Tibial nerve (tissue), 4 donors: ENCODE results near the gene ALDH4A1. TPM values are rescaled to one million over a fixed set of nuclear protein-coding genes. Genes with fewer than 3 reads are reported as not detected.
A peak's percentile ranks its signal among the peaks of the same experiment; 100 is the strongest.

ENCODE experiments used
- DNase-seq, 2 donors: peaks; one replicate each; pipeline ENCODE4 v3.0.0-alpha.2; 2019; ENCODE audit warnings: low spot score in 2 of 2
- H3K27ac ChIP-seq, 4 donors: fragments of 200-600 bp; sonication (generic) in 3 of 4; one replicate each; pipeline ENCODE4 v1.5.1; 2017 to 2019; ENCODE audit warnings: mild to moderate bottlenecking in 1 of 4
- H3K27me3 ChIP-seq, 2 donors: fragments of 200-600 bp; sonication (generic) in 1 of 2; one replicate each; pipeline versions ENCODE4 v1.5.1 to v1.6.0; 2017 to 2019
- H3K36me3 ChIP-seq, 3 donors: fragments of 200-600 bp; sonication (generic); one replicate each; pipeline ENCODE4 v1.5.1; 2018 to 2019
- H3K4me1 ChIP-seq, 4 donors: fragments of 200-600 bp; sonication (generic) in 3 of 4; one replicate each; pipeline ENCODE4 v1.5.1; 2017 to 2019
- H3K4me3 ChIP-seq, 4 donors: fragments of 200-600 bp; sonication (generic) in 3 of 4; one replicate each; pipeline ENCODE4 v1.5.1; 2017 to 2019; ENCODE audit warnings: mild to moderate bottlenecking in 1 of 4, moderate library complexity in 1 of 4
- H3K9me3 ChIP-seq, 4 donors: fragments of 200-600 bp; sonication (generic) in 3 of 4; one replicate each; pipeline ENCODE4 v1.5.1; 2017 to 2019
- EP300 ChIP-seq, 2 donors: sonication (generic); formaldehyde crosslinking; IDR thresholded peaks; one replicate each; pipeline ENCODE4 v1.6.1; 2017; ENCODE audit warnings: antibody characterized with exemption in 2 of 2, mild to moderate bottlenecking in 1 of 2
- POLR2A ChIP-seq, 2 donors: fragments of 450-650 bp; IDR thresholded peaks; one replicate each; pipeline ENCODE4 v1.6.1; 2017; ENCODE audit warnings: antibody characterized with exemption in 2 of 2, mild to moderate bottlenecking in 2 of 2, moderate library complexity in 2 of 2
- WGBS, 2 donors: methylation state at CpG; one replicate each; pipeline ENCODE4 v1.1.5; 2018; 5-methylcytosine and 5-hydroxymethylcytosine counted together
- total RNA-seq, 4 donors: library from RNA; depleted of rRNA; stranded (reverse); fragments of >200 nt; gene quantifications; one replicate each; pipeline ENCODE4 v1.1.0, GENCODE V29; 2016
- TF ChIP-seq, protein P1 (sequence below), 5 experiments: fragments of 200-600 bp in 3 of 5; fragments of 450-650 bp in 2 of 5; sonication (generic) in 3 of 5; IDR thresholded peaks; one replicate each; pipeline ENCODE4 v1.5.1; 2016 to 2019; ENCODE audit warnings: antibody characterized with exemption in 5 of 5, mild to moderate bottlenecking in 3 of 5, moderate library complexity in 2 of 5

ALDH4A1 gene
- total RNA-seq, 4 donors from 2014 or later, result 31.2 to 42.0 (median 35.3) TPM

DNA sequence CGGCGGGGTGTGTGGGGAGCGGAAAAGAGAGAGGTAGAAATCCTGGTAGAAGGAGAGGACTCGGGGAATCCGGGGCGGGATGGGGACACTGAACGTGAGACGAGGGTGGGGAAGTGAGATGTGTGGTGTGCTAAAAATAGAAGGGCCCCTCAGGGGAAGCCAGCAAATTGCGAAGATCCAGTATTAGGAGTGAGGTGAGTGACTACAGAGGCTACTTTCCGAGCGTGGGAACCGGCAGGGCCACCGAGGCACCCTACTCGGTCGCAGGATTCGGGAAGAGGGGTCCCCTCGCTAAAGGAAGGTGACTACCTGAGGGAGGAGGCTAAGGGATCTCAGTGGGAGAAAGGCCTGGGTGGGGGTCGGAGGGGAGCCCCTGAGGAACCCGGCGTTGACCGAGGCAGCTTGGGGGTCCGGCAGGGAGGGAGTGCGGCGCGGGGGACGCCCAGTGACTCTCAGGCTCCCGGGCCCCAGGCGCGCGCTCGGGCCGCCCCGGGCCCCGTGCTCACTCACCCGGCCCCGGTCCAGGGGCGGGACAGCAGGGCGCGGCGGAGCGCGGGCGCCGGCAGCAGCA is 318 bp downstream of the ALDH4A1 start:
- Histone ChIP-seq H3K27ac (peak overlapping the region; percentile 67 to 94 (median 86)), H3K27me3 (no peaks in the 10 kb centered on the region), H3K4me1 (peaks cover 0 to 36% (median 13%) of the 10 kb centered on the region in 4 donors), H3K36me3 (peaks cover 0 to 13% (median 0%) of the 10 kb centered on the region in 3 donors), H3K4me3 (peak overlapping the region; percentile 46 to 89 (median 74)), H3K9me3 (no peaks in the 10 kb centered on the region)
- WGBS, 2 donors, result 0 to 1% methylated on average over 18 to 32 of the region's 44 CpGs
- DNase-seq, result no peak
- TF ChIP-seq EP300 (IDR thresholded peaks at IDR 0.05) (no peak), POLR2A (IDR thresholded peaks at IDR 0.05) (peak; percentile 33 to 77)

DNA sequence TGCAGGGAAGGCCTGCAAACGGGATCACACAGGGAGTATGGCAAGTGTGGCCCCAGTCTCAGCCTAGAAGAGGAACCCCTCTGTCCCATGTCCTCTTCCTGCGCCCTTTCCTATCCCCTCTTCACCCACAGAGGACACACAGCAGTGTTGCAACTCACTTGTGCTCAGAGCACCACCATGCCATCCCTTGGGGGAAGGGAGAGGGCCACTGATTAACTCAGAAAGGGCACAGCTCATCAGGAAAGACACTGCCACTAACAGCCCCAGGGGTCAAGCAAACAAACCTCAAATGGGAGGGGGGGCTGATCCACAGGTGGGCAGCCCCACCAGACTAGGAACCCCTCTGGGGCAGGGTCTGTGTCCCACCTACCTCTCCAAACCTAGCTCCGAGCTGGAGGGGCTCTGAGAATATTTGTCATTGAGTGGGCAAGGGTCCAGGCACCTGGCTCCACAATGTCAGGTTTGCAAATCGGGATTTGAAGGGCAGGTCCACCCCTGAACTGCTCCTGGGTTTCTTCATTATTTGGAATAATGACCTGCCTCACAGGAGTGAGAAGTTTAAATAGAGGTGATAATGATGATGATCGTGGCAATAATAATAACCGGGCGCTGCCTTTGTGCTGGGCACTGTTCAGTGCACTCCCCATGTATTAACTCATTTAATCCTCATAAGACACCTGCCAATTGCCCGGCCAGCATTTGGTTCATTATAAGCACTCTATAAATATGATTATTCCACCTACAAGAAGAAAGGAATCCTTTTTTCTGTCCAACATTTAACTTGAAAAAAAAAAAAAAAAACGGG is 1.0 kb downstream of the ALDH4A1 start:
- Histone ChIP-seq H3K4me3 (peak overlapping the region; percentile 46 to 89 (median 74)), H3K9me3 (no peaks in the 10 kb centered on the region), H3K27ac (peak overlapping the region in 1 of 4 donors; percentile 94), H3K4me1 (peaks cover 0 to 30% (median 13%) of the 10 kb centered on the region in 4 donors), H3K27me3 (no peaks in the 10 kb centered on the region), H3K36me3 (peaks cover 0 to 20% (median 0%) of the 10 kb centered on the region in 3 donors)
- TF ChIP-seq, protein P1, sequence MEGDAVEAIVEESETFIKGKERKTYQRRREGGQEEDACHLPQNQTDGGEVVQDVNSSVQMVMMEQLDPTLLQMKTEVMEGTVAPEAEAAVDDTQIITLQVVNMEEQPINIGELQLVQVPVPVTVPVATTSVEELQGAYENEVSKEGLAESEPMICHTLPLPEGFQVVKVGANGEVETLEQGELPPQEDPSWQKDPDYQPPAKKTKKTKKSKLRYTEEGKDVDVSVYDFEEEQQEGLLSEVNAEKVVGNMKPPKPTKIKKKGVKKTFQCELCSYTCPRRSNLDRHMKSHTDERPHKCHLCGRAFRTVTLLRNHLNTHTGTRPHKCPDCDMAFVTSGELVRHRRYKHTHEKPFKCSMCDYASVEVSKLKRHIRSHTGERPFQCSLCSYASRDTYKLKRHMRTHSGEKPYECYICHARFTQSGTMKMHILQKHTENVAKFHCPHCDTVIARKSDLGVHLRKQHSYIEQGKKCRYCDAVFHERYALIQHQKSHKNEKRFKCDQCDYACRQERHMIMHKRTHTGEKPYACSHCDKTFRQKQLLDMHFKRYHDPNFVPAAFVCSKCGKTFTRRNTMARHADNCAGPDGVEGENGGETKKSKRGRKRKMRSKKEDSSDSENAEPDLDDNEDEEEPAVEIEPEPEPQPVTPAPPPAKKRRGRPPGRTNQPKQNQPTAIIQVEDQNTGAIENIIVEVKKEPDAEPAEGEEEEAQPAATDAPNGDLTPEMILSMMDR (IDR thresholded peaks at IDR 0.05), result no peak
- TF ChIP-seq EP300 (IDR thresholded peaks at IDR 0.05) (no peak), POLR2A (IDR thresholded peaks at IDR 0.05) (no peak)
- 47 to 49% methylated on average over 9 of the region's 9 CpGs for WGBS, 2 donors
- DNase-seq, result no peak

DNA sequence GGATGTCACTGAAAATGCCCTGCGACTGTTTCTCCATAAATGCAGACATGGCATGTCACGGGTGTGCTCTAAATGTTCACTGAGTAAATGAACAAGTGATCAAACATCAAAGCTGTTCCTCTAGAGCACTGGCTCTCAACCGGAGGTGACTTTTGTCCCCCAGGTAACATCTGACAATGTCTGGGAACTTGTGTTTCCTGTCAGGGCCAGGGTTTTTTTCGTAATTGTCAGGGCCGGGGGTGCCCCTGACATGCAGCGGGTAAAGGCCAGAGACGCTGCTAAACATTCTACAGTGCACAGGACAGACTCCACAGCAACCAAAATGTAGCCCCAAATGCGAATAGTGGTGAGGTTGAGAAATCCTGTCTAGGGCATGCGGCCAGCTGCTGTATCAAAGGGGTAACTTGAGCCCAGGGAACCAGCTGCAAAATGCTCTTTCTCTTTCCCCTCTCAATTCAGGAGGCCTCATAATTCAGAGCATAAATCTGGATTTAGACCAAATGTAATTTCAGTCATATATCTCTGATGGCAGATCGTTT is 2.0 kb downstream of the ALDH4A1 start:
- 73 to 82% methylated on average over 10 of the region's 10 CpGs for WGBS, 2 donors
- no peaks in the 10 kb centered on the region for H3K9me3 ChIP-seq
- H3K4me3 ChIP-seq, result no peak overlapping the region
- H3K27ac ChIP-seq, result peak overlapping the region in 1 of 4 donors; percentile 94
- H3K36me3 ChIP-seq, result peaks cover 0 to 25% (median 0%) of the 10 kb centered on the region in 3 donors
- no peaks in the 10 kb centered on the region for H3K27me3 ChIP-seq
- TF ChIP-seq POLR2A (IDR thresholded peaks at IDR 0.05) (no peak), EP300 (IDR thresholded peaks at IDR 0.05) (no peak)
- TF ChIP-seq, protein P1 (IDR thresholded peaks at IDR 0.05), result no peak
- peaks cover 0 to 31% (median 13%) of the 10 kb centered on the region in 4 donors for H3K4me1 ChIP-seq
- no peak for DNase-seq

DNA sequence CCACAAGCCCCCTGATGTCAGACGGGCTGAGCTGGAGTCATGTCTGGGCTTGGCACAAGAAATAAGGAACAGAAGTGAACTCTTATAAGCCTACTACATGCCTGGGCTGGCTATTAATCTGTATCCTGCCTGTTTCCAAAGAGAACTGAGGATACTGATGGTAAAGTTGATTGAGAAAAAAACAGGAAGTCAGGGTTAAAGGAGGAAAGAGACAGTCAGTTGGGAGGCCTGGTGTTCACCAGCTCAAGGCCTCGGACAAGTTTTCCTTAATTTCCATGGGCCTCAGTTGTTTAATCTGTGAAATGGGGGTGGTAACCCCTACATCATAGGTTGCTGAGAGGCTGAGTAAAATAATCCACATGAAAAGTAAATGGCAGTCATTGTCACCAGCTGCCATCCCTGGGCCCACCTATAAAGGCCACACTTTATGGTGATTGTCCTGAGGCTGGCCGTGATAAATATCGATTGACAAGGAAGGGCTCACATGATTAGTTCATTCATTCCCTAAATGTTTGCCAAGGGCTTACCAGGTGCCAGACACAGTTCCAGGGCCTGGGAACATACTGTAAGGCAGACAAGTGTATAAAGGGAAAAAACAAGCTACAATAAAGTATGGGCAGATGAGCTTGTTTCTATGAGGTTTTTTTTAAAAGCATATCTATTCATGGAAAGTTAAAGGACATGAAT is 2.8 kb downstream of the ALDH4A1 start:
- no peaks in the 10 kb centered on the region for H3K9me3 ChIP-seq
- TF ChIP-seq POLR2A (IDR thresholded peaks at IDR 0.05) (no peak), EP300 (IDR thresholded peaks at IDR 0.05) (no peak)
- TF ChIP-seq, protein P1 (IDR thresholded peaks at IDR 0.05), result no peak
- 76 to 81% methylated on average over 4 of the region's 4 CpGs for WGBS, 2 donors
- no peak overlapping the region for H3K4me3 ChIP-seq
- no peak for DNase-seq
- peaks cover 0 to 25% (median 0%) of the 10 kb centered on the region in 3 donors for H3K36me3 ChIP-seq
- H3K27me3 ChIP-seq, result no peaks in the 10 kb centered on the region
- peaks cover 0 to 40% (median 17%) of the 10 kb centered on the region in 4 donors for H3K4me1 ChIP-seq
- H3K27ac ChIP-seq, result no peak overlapping the region

DNA sequence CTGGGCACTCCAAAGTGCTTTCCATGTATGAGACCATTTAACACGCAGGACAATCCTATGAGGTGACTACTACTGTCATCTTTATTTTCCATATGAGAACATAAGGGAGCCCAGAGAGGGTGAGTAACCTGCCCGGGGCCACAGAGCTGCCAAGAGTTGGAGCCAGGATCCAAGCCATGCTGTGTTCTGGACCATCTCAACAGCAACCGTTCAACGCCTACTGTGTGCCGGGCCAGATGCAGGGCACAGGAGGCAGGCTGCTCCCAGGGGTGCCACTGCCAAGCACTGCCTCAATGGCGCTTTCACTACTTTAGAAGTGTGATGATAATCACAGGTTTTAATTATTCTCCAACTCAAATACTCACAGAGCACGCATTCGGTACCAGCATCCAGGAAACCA is 3.8 kb downstream of the ALDH4A1 start:
- no peak for DNase-seq
- WGBS, 2 donors, result 94 to 96% methylated on average over 8 of the region's 8 CpGs

More for the DNA sequence above, 3.8 kb downstream of the ALDH4A1 start:
- Histone ChIP-seq H3K9me3 (no peaks in the 10 kb centered on the region), H3K27ac (no peak overlapping the region), H3K4me3 (no peak overlapping the region), H3K36me3 (peaks cover 0 to 25% (median 0%) of the 10 kb centered on the region in 3 donors), H3K4me1 (peaks cover 0 to 44% (median 21%) of the 10 kb centered on the region in 4 donors), H3K27me3 (no peaks in the 10 kb centered on the region)
- TF ChIP-seq POLR2A (IDR thresholded peaks at IDR 0.05) (no peak), EP300 (IDR thresholded peaks at IDR 0.05) (no peak)
